ENCODE results near the gene HSPA4.

Gene HSPA4

DNA sequence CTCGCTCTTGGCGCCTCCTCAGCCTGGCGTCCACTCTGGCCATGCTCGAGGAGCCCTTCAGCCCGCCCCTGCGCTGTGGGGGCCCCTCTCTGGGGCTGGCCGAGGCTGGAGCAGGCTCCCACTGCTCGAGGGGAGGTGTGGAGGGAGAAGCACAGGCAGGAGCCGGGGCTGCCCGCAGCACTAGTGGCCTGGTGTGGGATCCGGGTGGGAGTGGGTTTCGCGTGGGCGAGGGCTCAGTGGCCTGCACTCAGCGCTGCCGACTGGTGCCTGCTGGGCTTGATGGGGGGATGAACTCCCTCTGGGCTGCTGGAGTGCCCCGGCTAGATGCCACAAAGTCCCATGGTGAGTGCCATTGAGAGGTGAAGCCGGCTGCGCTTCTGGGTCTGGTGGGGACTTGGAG lies 4.4 kb upstream of the HSPA4 start:
- TF ChIP-seq GATA2 (IDR thresholded peaks at IDR 0.05; ENCODE audit: low read depth, low read length) (no peak), GATA3 (IDR thresholded peaks at IDR 0.05; ENCODE audit: low read depth, low read length) (no peak)

DNA sequence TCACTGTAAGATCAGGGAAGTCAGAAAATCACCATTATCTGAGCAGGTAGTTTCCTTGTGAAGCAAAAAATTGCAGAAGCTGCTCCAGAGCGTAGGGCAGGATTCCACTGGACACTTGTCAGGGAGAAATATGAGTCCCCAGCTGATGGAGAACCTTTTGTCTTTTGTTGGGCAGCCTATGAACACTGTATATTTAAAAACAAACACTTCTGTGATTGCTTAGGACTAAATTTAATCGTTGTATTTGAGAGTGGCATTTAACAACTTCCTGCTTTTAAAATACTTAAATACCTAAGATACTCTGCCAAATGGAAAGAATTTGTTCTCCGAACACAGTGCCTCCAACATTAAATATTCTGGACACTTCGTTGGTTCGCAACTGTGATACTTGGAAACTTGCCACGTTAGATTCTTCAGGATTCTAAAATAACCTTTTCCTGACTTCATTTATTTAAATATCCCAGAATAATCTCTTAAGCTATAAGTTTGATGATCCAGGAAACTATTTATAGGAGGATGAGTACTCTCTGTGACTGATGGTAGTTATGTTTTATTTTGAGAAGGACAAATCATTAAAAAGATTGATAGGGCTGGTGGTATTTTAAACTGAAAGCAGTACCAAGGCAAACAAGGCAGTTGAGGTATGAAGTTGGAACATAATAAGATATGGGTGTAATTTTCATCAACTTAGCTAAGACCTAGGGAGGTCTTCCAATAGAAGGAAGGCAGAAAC lies 2.7 kb upstream of the HSPA4 start:
- TF ChIP-seq GATA2 (IDR thresholded peaks at IDR 0.05; ENCODE audit: low read depth, low read length) (no peak), GATA3 (IDR thresholded peaks at IDR 0.05; ENCODE audit: low read depth, low read length) (no peak)

DNA sequence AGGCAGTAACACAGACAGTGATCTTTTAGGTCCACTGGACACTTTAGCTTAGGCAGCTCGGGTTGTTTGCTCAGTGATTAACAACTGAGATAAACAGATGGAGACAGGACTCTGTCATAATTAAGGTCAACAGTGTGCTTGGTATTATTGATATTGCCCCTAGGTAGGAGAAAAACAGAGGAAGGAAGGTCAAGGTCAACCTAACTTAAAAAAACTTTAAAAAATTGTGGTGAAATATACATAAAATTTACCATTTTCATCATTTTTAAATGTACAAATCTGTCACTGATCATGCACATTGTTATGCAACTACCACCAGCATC lies 2.1 kb upstream of the HSPA4 start:
- TF ChIP-seq GATA3 (IDR thresholded peaks at IDR 0.05; ENCODE audit: low read depth, low read length) (peak; percentile 39; the same call in 1 of the 2 replicates), GATA2 (IDR thresholded peaks at IDR 0.05; ENCODE audit: low read depth, low read length) (peak; percentile 68; the same call in 1 of the 2 replicates)

DNA sequence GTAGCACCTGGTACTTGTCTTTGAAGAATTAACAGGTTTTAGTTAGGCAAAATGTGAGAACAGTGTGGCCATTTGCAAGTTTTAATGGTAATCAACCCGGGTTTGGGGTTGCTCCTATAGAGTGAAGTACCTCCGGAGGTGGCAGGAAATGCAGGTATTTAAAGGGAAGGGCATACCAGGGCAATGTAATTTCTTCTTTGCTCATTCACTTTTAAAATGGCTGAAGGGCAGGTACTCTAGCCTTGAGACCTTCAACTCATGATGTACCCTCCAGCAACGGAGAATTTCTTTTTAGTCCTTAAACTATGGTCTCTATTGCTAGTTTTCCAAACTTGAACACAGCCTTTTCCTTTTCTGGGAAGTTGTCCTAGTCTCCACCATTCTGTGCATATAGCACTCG lies 1.3 kb upstream of the HSPA4 start:
- TF ChIP-seq GATA3 (IDR thresholded peaks at IDR 0.05; ENCODE audit: low read depth, low read length) (no peak), GATA2 (IDR thresholded peaks at IDR 0.05; ENCODE audit: low read depth, low read length) (no peak)

GRCh38 chr5:133051061-133051541 lies 712 bp upstream of the HSPA4 start:
- TF ChIP-seq GATA3 (IDR thresholded peaks at IDR 0.05; ENCODE audit: low read depth, low read length), result no peak

DNA sequence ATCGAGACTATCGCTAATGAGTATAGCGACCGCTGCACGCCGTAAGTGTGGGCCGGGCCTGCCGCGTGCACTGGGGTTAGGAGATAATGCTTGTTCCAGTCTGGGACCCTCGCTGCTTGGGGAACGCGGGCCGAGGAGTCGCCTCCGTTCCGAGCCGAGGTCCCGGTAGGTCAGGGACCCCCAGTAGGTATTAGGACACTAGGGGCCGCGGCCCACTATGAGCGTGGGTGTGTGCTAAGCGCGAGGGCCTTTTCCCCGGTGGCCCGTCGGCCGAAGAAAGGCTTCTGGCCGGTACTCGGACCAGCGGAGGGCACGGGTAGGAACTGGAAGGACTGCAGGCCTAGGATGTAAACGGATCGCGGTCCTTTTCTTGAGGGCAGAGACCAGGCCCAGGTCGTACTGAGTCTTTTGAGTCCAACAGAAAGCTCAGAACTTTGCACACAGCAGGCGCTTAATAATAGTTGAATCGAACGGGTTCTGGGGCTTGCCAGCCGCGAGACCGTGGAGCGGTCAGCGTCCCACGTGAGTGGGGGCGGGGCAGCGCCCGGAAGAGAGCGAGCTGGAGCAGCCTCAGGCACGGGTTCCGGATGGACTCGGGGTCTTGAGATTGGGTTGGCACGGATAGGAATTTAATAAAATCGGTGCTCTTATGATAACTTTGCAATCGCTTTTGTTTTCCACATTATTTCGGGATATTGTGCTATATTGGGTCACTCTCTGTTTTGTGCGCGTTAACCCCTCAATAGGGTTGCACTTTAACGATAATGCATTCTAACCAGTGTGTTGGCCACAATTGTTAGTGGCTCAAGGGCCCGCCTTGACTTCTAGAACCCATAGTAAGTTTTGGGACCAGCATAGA lies 733 bp downstream of the HSPA4 start:
- TF ChIP-seq GATA2 (IDR thresholded peaks at IDR 0.05; ENCODE audit: low read depth, low read length) (no peak), GATA3 (IDR thresholded peaks at IDR 0.05; ENCODE audit: low read depth, low read length) (no peak)

DNA sequence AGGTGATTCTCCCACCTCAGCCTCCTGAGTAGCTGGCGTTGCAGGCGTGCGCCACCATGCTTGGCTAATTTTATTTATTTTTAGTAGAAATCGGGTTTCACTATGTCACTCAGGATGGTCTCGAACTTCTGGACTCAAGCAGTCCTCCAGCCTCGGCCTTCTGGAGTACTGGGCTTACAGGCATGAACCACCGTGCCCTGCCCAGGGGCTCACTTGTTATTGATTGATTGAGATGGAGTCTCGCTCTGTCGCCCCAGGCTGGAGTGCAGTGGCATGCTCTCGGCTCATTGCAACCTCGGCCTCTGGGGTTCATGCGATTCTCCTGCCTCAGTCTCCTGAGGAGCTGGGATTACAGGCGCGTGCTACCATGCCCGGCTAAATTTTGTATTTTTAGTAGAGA lies 1.6 kb downstream of the HSPA4 start:
- TF ChIP-seq GATA2 (IDR thresholded peaks at IDR 0.05; ENCODE audit: low read depth, low read length) (no peak), GATA3 (IDR thresholded peaks at IDR 0.05; ENCODE audit: low read depth, low read length) (no peak)

DNA sequence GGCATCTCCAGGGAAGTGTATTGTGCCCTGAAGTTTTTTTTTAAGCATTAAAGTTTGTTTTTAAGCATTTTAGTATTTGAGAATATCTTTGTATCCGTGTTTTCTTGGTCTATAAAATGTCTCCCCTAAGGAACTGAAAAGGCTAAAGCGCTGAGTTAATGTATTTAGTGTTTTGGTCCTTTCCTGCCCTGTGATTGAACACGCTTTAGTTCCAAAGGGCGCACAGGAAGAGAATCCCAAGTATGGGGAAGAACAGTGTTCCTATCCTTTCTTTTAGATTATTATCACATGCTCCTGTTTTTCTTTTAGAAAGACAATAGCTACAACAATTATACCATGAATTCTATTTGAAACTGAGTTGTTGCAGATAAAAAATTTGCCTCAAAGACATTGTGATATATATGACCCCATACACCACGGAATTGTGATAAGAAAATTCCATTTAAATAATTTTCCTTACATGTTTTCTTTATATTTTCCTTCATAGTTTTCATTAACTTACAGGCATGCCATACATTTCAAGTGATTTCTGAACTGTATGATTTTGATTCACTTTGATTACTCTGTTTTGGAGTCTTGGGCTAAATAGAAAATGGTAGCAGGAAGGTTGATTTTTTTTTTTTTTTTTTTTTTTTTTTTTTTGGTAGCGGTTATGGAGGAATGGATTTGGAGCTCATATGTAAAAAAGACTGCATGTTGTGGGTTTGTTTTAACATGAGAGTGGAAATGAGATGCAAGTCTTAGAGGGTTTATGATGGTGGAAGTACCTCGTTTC lies 3.1 kb downstream of the HSPA4 start:
- TF ChIP-seq GATA2 (IDR thresholded peaks at IDR 0.05; ENCODE audit: low read depth, low read length), result no peak
- TF ChIP-seq GATA3 (IDR thresholded peaks at IDR 0.05; ENCODE audit: low read depth, low read length), result no peak

DNA sequence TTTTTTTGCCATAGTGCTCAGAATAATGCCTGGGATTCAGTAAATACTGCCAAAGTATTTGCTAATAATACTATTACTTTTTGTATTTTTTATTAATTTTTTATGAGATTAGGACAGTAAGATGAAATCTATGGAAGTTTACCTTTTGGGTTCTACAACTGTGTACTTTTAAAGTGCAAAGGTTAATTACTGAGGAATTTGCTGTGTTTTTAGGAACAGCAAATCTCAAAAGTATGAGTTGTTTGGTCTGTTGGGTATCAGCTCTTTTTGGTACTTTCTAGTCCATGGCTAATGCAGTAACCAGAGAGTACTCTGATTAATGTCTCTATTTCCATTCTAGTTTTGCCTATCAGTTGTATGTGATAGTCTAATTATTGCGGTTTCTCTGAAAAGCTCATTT lies 5.1 kb downstream of the HSPA4 start:
- TF ChIP-seq GATA2 (IDR thresholded peaks at IDR 0.05; ENCODE audit: low read depth, low read length) (no peak), GATA3 (IDR thresholded peaks at IDR 0.05; ENCODE audit: low read depth, low read length) (no peak)

GRCh38 chr5:133059621-133060020 lies 7.8 kb downstream of the HSPA4 start:
- no peak for TF ChIP-seq GATA3 (IDR thresholded peaks at IDR 0.05; ENCODE audit: low read depth, low read length)
- TF ChIP-seq GATA2 (IDR thresholded peaks at IDR 0.05; ENCODE audit: low read depth, low read length), result no peak

- TF ChIP-seq GATA2 (IDR thresholded peaks at IDR 0.05; ENCODE audit: low read depth, low read length), result no peak
- TF ChIP-seq GATA3 (IDR thresholded peaks at IDR 0.05; ENCODE audit: low read depth, low read length), result no peak
Observed at GRCh38 chr5:133062276-133062675, 10.5 kb downstream of the HSPA4 start.

DNA sequence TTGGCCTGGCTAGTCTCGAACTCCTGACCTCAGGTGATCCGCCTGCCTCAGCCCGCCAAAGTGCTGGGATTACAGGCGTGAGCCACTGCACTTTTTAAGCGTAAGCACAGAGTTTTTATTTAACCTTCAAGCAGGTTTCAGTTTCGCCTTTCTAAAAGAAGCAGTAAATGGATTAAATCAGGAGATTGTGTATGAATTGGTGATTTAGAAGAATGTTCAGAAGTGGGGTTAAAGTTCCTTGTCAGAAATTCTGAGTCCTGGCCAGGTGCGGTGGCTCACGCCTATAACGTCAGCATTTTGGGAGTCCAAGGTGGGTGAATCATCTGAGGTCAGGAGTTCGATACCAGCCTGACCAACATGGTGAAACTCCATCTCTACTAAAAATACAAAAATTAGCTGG lies 12.2 kb downstream of the HSPA4 start:
- TF ChIP-seq GATA2 (IDR thresholded peaks at IDR 0.05; ENCODE audit: low read depth, low read length) (no peak), GATA3 (IDR thresholded peaks at IDR 0.05; ENCODE audit: low read depth, low read length) (no peak)

DNA sequence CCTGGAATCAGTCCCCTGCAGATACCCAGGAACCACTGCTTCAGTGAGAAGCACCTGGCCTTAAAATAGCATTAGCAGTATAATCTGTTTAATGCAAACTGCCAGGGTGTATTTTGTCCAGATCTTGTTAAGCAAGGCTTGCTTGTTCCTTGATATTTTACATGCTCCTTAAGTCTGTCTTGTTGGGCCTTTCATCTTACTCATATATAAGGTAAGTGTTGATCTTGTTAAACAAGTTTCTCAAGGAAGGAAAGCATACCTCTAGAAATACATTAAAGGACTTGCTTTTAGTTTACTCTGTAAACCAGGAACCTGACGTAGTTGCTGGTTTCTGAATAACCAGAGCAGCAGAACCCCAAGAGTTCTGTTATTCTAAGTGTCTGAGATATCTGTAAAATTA lies 13.7 kb downstream of the HSPA4 start:
- no peak for TF ChIP-seq GATA2 (IDR thresholded peaks at IDR 0.05; ENCODE audit: low read depth, low read length)
- no peak for TF ChIP-seq GATA3 (IDR thresholded peaks at IDR 0.05; ENCODE audit: low read depth, low read length)

DNA sequence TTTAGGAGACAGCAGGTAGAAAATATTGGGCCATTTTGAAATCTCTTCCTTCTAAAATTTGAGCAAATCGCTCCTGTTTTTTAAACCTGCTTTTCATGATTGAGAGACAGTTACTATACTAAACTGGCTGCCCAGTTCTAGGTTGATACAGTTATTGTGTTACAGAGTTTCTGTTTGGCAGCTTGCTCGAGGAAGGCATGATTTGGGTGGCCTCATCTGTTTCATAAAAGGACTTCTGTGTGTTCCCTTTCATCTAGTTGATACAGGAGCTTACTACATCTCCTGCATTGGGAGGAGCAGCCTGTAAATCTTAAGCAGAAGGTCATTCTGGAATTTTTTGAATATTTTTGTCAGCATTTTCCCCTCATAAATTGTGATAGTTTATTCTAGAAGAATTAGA lies 14.2 kb downstream of the HSPA4 start:
- TF ChIP-seq GATA3 (IDR thresholded peaks at IDR 0.05; ENCODE audit: low read depth, low read length) (no peak), GATA2 (IDR thresholded peaks at IDR 0.05; ENCODE audit: low read depth, low read length) (no peak)
